HFF-Myc (cell line): ENCODE measurements around the gene OPA3.

Experiments used
- DNase-seq: peaks from one replicate; pipeline ENCODE4 v3.0.0-alpha.2; 2011; ENCODE audit warnings: low read depth; ENCODE audit errors: extremely low read depth
- H3K4me3 ChIP-seq: replicated peaks from 2 replicates; pipeline ENCODE4 v1.5.1; 2011; ENCODE audit warnings: low read depth, mild to moderate bottlenecking, control low read depth, low read length
- CTCF ChIP-seq: IDR thresholded peaks from 2 replicates; pipeline ENCODE4 v1.5.1; 2012; ENCODE audit warnings: mild to moderate bottlenecking, low read depth, low read length, control low read depth; ENCODE audit errors: missing control alignments

Gene OPA3

DNA sequence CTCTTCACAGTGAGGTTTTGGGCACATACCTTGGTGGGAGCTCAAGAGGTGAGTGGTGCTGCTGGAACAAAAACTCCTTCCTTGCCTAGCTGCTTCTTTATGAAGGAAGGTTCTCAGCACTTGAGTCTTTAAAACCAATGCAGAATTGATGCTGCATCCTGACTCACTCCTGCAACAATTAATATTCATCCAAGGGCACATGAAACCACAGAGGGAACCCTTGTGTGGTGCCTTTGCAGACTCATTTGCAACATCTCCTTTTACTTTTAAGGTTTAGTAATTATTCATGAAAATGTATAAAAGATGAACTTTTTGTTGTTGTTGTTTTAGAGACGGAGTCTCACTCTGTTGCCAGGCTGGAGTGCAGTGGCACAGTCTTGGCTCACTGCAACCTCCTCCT lies 30.1 kb downstream of the OPA3 start:
- no peak overlapping the region for H3K4me3 ChIP-seq
- no peak for TF ChIP-seq CTCF

GRCh38 chr19:45553464-45553863 lies 31.1 kb downstream of the OPA3 start:
- TF ChIP-seq CTCF = no peak
- H3K4me3 ChIP-seq = no peak overlapping the region
- DNase-seq = no peak

More for the DNA sequence above, 30.1 kb downstream of the OPA3 start:
- DNase-seq = no peak

GRCh38 chr19:45547965-45548609 lies 36.5 kb downstream of the OPA3 start:
- DNase-seq = no peak
- no peak for TF ChIP-seq CTCF
- no peak overlapping the region for H3K4me3 ChIP-seq

GRCh38 chr19:45547211-45547770 lies 37.3 kb downstream of the OPA3 start:
- TF ChIP-seq CTCF = no peak
- DNase-seq = no peak
- H3K4me3 ChIP-seq = no peak overlapping the region

GRCh38 chr19:45542234-45542668 lies 42.4 kb downstream of the OPA3 start:
- H3K4me3 ChIP-seq = no peak overlapping the region
- DNase-seq = no peak

GRCh38 chr19:45539459-45539858 lies 45.1 kb downstream of the OPA3 start:
- DNase-seq = no peak
- TF ChIP-seq CTCF = no peak
- no peak overlapping the region for H3K4me3 ChIP-seq

More at GRCh38 chr19:45542234-45542668, 42.4 kb downstream of the OPA3 start:
- TF ChIP-seq CTCF = no peak
